GM21423 (cell line): ENCODE data around the gene THAP7.

Experiments used
- ATAC-seq: cut with Tn5 transposase; IDR thresholded peaks from one replicate; pipeline ENCODE4 v1.9.1; 2021; ENCODE audit warnings: mild to moderate bottlenecking, moderate library complexity; ENCODE audit not compliant: unreplicated experiment

Gene THAP7

GRCh38 chr22:21031545-21032036 lies 29.7 kb upstream of the THAP7 start:
- no peak for ATAC-seq

- no peak for ATAC-seq
These were observed 29.0 kb upstream of the THAP7 start for GRCh38 chr22:21030621-21031544.

GRCh38 chr22:21030032-21030431 lies 28.1 kb upstream of the THAP7 start:
- ATAC-seq, result no peak

- ATAC-seq, result no peak
These were observed 27.6 kb upstream of the THAP7 start for GRCh38 chr22:21029486-21030025.

DNA sequence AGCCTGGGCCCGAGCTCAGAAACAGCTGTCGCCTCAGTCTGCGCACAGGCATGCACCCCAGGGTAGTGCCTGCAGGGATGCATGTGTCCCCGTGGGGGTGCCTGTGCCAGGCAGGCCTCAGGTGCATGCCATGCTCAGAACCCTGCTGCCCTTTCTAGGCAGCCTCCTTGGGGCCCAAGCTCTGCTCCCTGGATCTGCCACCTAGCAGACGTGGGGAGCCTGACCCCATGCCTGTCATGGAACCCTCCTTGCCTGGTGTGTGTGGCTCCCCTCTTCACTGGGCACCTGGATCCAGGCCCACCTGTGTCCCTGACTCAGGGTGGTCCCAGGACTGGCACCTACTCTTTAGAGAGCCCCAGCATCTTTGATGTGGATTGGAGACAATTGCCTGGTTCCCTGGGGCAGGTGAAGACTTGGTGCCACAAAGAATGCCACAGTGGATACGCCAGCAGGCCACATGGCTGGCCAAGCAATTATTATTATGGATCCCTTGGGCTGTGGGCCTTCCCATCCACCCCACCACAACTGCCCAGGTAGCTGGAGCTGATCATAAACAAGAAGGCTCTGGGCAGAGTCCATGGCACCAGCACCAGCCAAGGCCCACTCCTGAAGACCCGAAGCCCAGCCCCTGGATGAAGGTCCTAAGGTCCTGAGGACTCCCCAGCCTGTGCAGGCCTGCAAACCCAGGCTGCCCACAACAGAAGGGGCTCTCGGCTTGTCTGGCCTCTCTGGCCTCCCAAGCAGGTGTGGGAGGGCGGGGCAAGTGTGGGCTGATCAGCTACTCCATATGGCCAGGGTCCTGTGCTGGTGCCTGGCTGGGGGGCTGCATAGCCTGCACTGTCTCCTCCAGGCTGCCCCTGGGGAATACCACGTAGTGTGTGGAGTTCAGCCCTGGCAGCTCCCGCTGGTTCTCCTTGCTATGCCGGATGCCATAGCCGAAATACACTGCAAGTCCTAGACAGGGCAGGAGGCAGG lies 26.6 kb upstream of the THAP7 start:
- no peak for ATAC-seq

- ATAC-seq, result no peak
These were observed 25.1 kb upstream of the THAP7 start for GRCh38 chr22:21026783-21027692.

DNA sequence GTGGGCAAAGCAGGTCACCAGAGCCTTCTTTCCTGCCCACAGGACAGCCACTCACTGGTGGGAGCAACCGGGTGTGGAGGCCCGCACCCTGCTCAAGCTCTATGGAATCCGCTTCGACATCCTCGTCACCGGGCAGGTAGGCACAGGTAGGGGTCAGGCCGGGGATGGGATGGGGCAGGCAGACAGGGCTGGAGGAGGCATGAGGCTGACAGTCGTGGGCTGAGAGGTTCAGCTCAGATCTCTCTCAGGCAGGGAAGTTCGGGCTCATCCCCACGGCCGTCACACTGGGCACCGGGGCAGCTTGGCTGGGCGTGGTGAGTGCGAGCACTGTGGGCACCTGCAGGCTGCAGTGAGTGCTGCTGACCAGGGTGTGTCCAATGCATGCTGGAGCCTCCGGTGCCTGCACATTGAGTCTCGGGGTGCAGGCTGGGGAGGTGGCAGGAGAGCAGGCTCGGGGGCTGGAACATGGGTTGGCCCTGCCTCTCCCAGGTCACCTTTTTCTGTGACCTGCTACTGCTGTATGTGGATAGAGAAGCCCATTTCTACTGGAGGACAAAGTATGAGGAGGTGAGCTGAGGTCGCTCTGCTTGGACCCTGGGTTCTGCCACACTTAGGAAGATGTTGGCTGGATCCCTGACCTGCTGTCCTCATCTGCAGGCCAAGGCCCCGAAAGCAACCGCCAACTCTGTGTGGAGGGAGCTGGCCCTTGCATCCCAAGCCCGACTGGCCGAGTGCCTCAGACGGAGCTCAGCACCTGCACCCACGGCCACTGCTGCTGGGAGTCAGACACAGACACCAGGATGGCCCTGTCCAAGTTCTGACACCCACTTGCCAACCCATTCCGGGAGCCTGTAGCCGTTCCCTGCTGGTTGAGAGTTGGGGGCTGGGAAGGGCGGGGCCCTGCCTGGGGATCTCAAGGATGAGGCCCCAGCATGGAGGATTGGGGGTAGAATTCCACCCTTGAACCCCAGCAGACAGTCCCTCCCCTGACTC lies 24.1 kb upstream of the THAP7 start:
- ATAC-seq, result no peak

DNA sequence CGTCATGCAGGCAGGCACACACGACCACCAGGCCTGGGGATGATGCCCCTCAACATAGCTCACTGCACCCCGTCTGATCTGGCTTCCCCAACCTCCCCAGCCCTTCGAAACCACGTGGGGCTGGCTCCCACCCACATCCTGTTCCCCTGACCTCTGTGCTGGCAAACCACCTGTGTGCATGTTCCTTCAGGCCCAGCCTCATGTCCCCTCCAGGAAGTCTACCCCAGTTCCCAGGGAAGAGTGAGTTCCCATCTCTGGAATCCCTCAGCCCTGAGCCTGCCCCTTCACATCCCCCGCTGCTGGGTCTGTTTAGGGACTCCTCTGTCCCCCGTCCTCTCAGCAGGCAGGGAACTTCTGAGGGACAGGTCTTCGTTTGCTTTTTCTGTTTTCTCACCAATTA lies 23.3 kb upstream of the THAP7 start:
- no peak for ATAC-seq

GRCh38 chr22:21022955-21023614 lies 21.2 kb upstream of the THAP7 start:
- no peak for ATAC-seq

GRCh38 chr22:21022507-21022906 lies 20.6 kb upstream of the THAP7 start:
- no peak for ATAC-seq

DNA sequence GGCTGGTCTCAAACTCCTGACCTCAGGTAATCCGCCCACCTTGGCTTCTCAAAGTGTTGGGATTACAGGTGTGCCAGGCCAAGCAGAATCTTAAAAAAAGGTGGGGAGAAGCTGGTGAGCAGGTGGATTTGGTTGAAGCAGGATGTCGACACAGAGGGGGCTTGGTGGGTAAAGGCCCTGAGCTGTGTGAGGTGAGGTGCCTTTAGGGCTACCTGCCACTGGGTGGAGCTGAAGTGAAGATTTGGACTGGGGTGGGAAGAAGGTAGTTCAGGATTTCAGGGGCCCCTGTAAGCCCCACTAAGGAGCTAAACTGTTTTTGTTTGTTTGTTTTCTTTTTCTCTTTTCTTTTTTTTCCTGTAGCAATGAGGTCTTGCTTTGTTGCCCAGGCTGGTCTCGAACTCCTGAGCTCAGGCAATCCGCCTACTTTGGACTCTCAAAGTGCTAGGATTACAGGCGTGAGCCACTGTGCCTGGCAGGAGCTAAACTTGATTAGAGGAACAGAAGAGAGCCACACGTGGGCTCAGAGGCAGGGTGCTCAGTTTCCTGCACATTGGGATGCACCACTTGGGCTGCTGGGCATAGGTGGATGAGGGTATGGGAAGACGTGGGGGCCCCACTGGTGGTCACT lies 19.0 kb upstream of the THAP7 start:
- ATAC-seq, result no peak

DNA sequence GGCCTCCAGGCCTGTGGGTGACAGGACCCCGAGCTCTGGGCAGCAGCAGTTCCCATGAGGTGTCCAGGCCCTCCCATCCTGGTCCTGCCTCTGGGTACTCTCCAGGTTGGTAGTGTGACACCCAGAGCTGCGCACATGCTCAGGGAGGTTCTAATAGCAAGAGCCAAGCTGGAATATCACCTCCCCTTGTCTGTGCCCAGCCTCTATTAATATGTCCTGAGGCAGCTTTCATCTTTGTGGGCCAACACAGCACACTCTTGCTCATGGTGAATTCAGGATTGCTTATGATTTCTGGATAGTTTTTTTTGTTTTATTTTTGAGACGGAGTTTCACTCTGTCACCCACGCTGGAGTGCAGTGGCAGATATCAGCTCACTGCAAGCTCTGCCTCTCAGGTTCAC lies 16.4 kb upstream of the THAP7 start:
- no peak for ATAC-seq

DNA sequence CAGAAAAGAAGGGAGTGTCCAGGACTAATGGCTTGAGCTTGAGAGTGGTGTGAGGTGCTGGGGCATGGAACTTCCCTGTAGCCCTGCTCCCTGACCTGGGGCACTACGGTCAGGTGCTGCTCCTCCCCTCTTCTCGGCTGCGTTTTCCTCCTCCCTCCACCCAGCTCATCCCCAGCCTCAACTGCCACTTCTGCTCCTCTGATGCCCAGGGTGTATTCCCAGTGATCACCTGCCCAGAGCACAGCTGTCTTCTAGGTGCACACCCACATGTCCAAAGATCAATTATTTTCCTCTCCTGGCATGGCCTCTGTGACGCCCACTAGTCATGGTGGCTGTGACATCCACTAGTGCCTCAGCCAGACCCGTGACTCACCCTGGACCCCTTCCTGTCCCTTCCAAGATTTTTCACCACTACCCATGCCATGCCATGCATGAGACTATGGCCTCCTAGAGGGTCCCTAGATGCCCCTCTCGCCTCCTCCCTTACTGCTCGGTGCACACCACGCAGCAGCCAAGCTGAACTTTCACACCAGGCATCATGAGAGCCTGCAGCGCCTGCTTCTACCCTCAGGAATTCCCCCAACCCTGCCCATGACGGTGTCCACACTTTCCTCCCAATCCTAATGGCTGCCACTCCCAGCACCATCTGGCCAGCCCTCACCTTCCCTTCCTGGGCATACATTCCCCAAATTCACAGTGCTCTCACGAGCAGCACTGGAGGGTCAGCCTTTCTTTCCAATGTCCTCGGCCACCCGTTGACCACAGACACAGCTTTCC lies 14.9 kb upstream of the THAP7 start:
- ATAC-seq, result no peak

DNA sequence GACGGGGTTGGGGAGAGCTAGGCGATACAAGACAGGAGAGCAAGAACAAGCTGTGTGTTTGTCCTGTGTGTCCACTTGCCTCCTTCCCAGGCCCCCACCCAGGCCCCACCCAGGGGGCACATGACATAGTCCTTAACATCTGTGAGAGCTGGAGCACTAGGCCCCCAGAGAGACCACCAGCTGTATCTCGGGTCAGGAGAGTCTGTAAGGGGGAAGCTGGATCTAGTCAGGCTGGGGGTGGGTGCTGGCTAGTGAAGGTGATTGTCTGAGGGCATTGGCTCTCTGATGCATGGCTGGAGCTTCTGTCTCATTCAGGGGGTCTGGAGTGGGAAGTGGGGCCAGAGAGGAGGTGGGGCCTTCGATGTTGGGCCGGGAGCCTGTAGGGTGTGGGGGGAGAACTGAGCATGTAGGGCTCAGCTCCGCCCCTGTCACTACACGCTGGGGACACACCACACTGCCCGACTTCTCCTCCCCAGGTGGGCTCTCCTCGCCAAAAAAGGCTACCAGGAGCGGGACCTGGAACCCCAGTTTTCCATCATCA lies 13.6 kb upstream of the THAP7 start:
- no peak for ATAC-seq

GRCh38 chr22:21014726-21015465 lies 13.0 kb upstream of the THAP7 start, which contains the start of gene P2RX6:
TSS of gene P2RX6 (plus strand) at chr22:21015165. CDS start at chr22:21015175, 10 bp downstream.
- no peak for ATAC-seq

DNA sequence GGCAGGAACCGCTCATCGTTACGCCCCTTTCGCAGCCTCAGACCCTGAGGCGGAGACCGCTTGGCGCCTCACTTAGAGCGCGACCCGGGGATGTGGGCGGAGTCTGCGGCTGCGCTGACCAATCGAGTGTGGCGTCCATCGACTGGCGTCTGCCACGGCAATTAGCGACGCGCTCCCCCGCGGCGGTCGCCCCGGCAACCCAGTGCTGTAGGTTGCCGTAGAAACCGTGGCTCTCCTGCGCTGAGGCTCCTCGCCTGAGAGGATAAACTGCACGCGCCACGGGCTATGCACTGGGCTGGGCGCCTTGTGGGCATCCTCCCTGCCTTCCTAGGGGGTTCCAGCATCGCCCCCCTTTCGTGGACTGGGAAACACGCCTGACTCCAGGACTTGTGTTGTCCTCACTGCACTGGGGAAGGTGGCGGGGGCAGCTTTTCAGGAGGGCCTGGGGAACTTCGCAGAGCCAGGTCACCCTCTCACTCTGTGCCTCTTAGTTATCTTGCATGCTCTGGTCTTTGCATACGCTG lies 12.3 kb upstream of the THAP7 start:
- ATAC-seq, result peak; percentile 77
